ENCODE data around the gene CEMIP.
"Not testable (repeated sequence)": the region's sequence is repeated elsewhere in the genome, so short reads cannot be mapped to it uniquely, and the experiment has no call there.

CEMIP gene

DNA sequence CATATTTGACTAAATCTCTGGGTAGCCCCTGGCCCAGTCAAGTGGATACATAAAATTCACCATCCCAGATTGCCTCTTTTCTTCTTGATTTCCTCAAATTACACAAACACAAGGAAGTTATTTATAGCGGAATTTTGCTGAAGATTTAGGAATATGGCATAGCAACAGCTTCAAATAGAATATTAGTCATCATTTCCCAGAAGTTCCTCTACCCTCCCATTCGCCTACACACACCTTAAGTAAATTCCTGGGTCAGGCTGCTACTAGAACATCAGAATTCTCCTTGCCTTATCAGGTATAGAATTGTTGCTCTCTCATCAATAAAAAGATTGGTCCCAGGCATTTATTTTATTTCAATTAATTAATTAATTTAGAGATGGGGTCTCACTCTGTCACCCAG is 178.8 kb downstream of the CEMIP start:
- Histone ChIP-seq H3K36me3 (ENCODE audit: control insufficient read depth in 1 of 2, insufficient read depth in 2 of 2, low read length in 2 of 2) (peaks cover 0 to 8% of the 10 kb centered on the region in 2 donors), H3K4me3 (ENCODE audit: low read depth in 1 of 2, low read length in 2 of 2) (no peak overlapping the region), H3K9me3 (ENCODE audit: control insufficient read depth in 1 of 2, low read length in 2 of 2) (no peaks in the 10 kb centered on the region), H3K4me1 (ENCODE audit: control insufficient read depth in 1 of 2, insufficient read depth in 2 of 2, low read length in 2 of 2) (no peaks in the 10 kb centered on the region), H3K27me3 (ENCODE audit: low read depth, low read length) (no peaks in the 10 kb centered on the region), H3K27ac (ENCODE audit: low read length) (no peak overlapping the region)

DNA sequence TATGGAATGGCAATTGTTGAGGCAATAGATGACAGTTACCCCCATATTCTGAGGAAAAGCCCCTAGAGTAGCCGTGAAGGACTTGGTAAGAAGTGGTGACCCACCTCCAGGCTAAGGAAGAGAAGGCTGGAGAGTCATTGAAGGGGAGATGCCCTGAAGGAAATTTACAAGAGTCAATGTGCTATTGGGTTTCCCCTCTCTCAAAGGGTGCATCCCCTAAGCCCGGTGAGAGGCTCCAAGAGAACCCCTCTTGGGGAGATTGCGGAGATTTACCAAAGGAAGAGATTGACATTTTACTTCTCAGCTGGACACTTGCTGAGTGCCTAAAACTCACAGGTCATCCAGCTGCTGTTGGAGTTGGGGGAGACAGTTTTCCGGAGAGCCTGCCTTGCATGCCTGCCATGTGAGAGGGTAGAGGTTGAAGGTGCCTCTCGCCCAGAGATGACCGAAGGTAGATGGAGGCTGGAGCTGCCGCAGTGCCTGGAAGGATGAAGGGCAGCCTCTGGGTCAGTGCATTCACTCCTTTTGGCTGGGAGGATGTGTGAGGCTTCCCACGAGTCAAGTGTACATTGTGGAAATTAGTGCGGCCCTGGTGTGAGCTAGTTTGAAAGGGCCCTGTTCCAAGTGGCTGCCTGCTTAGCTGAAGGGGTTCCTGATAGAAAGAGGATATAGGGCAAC is 179.8 kb downstream of the CEMIP start:
- no peaks in the 10 kb centered on the region for H3K4me1 ChIP-seq (ENCODE audit: control insufficient read depth in 1 of 2, insufficient read depth in 2 of 2, low read length in 2 of 2)
- peaks cover 0 to 5% of the 10 kb centered on the region in 2 donors for H3K36me3 ChIP-seq (ENCODE audit: control insufficient read depth in 1 of 2, insufficient read depth in 2 of 2, low read length in 2 of 2)
- H3K9me3 ChIP-seq (ENCODE audit: control insufficient read depth in 1 of 2, low read length in 2 of 2) = no peaks in the 10 kb centered on the region
- H3K27ac ChIP-seq (ENCODE audit: low read length) = no peak overlapping the region
- no peak overlapping the region for H3K4me3 ChIP-seq (ENCODE audit: low read depth in 1 of 2, low read length in 2 of 2)
- no peaks in the 10 kb centered on the region for H3K27me3 ChIP-seq (ENCODE audit: low read depth, low read length)

DNA sequence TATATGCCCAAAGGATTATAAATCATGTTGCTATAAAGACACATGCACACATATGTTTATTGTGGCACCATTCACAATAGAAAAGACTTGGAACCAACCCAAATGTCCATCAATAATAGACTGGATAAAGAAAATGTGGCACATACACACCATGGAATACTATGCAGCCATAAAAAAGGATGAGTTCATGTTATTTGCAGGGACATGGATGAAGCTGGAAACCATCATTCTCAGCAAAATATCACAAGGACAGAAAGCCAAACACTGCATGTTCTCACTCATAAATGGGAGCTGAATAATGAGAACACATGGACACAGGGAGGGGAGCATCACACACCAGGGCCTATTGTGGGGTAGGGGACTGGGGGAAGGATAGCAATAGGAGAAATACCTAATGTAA is 186.3 kb downstream of the CEMIP start:
- H3K9me3 ChIP-seq (ENCODE audit: control insufficient read depth in 1 of 2, low read length in 2 of 2); H3K27ac ChIP-seq (ENCODE audit: low read length); H3K4me3 ChIP-seq (ENCODE audit: low read depth in 1 of 2, low read length in 2 of 2); H3K27me3 ChIP-seq (ENCODE audit: low read depth, low read length); H3K36me3 ChIP-seq (ENCODE audit: control insufficient read depth in 1 of 2, insufficient read depth in 2 of 2, low read length in 2 of 2): not testable (repeated sequence)
- peaks cover 0 to 16% of the 10 kb centered on the region in 2 donors for H3K4me1 ChIP-seq (ENCODE audit: control insufficient read depth in 1 of 2, insufficient read depth in 2 of 2, low read length in 2 of 2)

DNA sequence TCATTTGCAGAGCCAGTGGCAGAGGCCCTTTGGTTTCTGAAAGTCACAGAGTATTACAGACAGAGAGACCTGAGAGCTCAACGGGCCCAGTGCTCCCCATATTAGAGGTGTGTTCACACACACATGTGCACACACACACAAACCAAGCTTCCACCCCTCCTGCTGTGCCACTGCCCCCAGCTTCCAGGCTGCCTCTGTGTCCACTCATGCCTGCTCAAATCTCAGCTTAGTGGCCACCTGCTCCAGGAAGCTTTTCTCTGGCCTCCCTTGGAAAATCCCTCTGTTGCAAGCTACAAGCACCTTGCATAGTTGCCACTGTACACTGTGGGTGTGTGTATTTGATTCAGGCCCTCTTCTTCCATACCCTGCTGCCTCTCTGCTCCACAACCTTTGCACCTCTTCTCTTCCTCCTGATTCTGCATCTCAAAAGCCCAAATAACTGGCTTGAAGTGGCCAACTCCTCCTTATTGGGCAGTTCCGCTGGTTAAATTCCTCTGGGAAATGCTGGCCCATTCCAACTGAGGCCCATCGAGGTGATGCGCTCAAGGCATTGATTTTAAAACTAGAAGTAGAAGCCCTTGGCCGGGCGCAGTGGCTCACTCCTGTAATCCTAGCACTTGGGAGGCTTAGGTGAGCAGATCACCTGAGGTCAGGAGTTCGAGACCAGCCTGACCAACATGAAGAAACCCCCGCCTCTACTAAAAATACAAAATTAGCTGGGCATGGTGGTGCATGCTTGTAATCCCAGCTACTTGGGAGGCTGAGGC is 187.4 kb downstream of the CEMIP start:
- Histone ChIP-seq H3K27me3 (ENCODE audit: low read depth, low read length) (no peaks in the 10 kb centered on the region), H3K4me1 (ENCODE audit: control insufficient read depth in 1 of 2, insufficient read depth in 2 of 2, low read length in 2 of 2) (peaks cover 0 to 16% of the 10 kb centered on the region in 2 donors), H3K27ac (ENCODE audit: low read length) (no peak overlapping the region), H3K36me3 (ENCODE audit: control insufficient read depth in 1 of 2, insufficient read depth in 2 of 2, low read length in 2 of 2) (no peaks in the 10 kb centered on the region), H3K4me3 (ENCODE audit: low read depth in 1 of 2, low read length in 2 of 2) (no peak overlapping the region), H3K9me3 (ENCODE audit: control insufficient read depth in 1 of 2, low read length in 2 of 2) (no peaks in the 10 kb centered on the region)

DNA sequence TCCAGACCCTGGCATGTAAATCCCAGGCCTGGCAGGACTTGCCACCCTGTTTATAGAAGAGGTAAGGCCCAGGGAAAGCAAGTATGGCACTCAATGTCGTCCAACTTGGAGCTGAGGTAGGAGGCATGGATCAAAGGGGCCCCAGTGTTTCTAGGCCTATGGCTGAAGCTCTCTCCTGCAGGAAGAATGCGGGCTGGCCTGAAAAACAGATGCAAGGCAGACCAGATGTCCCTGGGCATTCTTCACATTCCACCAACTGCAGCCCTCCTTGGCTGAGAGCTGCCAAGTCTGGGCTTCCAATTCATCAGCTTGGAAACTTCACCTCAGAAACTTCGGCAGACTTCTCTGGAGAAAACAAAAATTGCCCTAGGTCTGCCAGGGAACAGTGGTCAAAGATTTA is 188.3 kb downstream of the CEMIP start:
- H3K9me3 ChIP-seq (ENCODE audit: control insufficient read depth in 1 of 2, low read length in 2 of 2) = no peaks in the 10 kb centered on the region
- peaks cover 0 to 16% of the 10 kb centered on the region in 2 donors for H3K4me1 ChIP-seq (ENCODE audit: control insufficient read depth in 1 of 2, insufficient read depth in 2 of 2, low read length in 2 of 2)
- H3K27me3 ChIP-seq (ENCODE audit: low read depth, low read length) = no peaks in the 10 kb centered on the region
- peaks cover 0 to 7% of the 10 kb centered on the region in 2 donors for H3K36me3 ChIP-seq (ENCODE audit: control insufficient read depth in 1 of 2, insufficient read depth in 2 of 2, low read length in 2 of 2)
- H3K27ac ChIP-seq (ENCODE audit: low read length) = no peak overlapping the region
- H3K4me3 ChIP-seq (ENCODE audit: low read depth in 1 of 2, low read length in 2 of 2) = no peak overlapping the region

DNA sequence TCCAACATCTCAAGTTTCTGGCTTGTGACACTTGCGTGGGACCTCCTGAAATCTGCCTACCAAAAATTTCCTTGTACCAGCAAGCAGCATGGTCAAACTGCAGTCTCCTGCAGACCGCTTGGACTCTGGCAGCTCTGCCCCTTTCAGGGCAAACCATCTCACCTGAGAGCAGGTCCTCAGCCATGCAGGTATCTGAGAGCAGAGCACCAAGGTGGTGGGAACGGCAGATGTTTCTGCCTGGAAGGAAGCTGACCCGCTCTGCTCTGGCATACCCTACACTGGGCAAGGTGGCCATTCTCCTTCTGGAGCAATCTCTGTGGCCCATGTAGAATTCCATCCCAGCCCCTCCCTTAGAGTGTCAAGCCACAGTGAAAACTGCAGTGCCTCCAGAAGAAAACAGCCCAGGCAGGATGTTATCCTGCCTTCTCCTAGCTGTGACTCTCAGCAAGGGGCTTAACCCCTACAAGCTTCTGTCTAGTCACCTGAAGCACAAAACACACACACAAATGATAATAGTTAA is 188.9 kb downstream of the CEMIP start:
- Histone ChIP-seq H3K27me3 (ENCODE audit: low read depth, low read length) (no peaks in the 10 kb centered on the region), H3K4me1 (ENCODE audit: control insufficient read depth in 1 of 2, insufficient read depth in 2 of 2, low read length in 2 of 2) (peaks cover 0 to 16% of the 10 kb centered on the region in 2 donors), H3K4me3 (ENCODE audit: low read depth in 1 of 2, low read length in 2 of 2) (no peak overlapping the region), H3K36me3 (ENCODE audit: control insufficient read depth in 1 of 2, insufficient read depth in 2 of 2, low read length in 2 of 2) (peaks cover 0 to 7% of the 10 kb centered on the region in 2 donors), H3K27ac (ENCODE audit: low read length) (no peak overlapping the region), H3K9me3 (ENCODE audit: control insufficient read depth in 1 of 2, low read length in 2 of 2) (no peaks in the 10 kb centered on the region)

DNA sequence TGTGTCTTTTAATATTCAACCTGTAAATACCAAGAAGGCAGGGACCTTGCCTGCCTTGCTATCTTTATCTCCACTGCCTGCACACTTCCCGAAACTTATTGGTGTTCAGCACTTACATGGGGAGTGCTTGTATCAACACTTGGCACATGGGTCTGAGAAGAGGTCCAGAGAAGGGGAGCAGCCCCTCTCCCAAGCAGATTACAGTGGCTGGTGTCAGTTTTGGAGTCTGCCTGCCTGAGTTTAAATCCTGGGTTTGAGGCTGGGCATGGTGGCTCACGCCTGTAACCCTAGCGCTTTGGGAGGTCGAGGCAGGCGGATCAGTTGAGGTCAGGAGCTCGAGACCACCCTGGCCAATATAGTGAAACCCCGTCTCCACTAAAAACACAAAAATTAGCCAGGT is 190.1 kb downstream of the CEMIP start:
- H3K36me3 ChIP-seq (ENCODE audit: control insufficient read depth in 1 of 2, insufficient read depth in 2 of 2, low read length in 2 of 2) = peaks cover 0 to 12% of the 10 kb centered on the region in 2 donors
- H3K27ac ChIP-seq (ENCODE audit: low read length) = no peak overlapping the region
- no peaks in the 10 kb centered on the region for H3K27me3 ChIP-seq (ENCODE audit: low read depth, low read length)
- H3K9me3 ChIP-seq (ENCODE audit: control insufficient read depth in 1 of 2, low read length in 2 of 2) = no peaks in the 10 kb centered on the region
- H3K4me3 ChIP-seq (ENCODE audit: low read depth in 1 of 2, low read length in 2 of 2) = no peak overlapping the region
- H3K4me1 ChIP-seq (ENCODE audit: control insufficient read depth in 1 of 2, insufficient read depth in 2 of 2, low read length in 2 of 2) = peaks cover 0 to 21% of the 10 kb centered on the region in 2 donors

DNA sequence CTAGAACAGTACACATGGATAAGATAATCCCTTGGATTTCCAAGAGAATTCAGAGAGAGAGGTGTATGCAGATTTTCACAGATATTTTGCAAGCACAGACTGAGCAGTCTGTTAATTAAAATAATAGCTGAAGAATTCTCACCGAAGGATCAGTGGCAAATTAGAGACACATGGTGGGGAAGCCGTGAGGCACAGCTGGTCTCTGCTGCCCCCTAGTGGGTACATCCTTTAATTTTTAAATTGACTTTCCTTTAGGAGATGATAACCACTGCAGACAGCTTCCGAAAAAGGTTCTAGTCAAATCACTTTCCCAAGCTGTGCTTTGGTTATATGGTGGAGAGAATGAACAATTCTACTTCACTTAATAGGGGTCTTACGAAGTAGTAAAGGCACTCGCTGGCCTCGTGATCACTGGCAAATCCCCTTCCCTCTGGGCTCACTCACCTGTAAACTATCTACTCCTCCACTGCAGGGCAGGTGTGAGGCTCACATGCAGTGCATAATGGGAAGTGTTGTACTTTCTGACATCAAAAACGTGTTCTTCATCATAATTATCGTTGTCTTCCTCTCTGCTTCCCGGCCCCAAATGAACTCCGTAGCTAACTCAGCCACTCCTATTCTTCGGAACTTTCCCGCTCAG is 191.0 kb downstream of the CEMIP start:
- Histone ChIP-seq H3K9me3 (ENCODE audit: control insufficient read depth in 1 of 2, low read length in 2 of 2) (no peaks in the 10 kb centered on the region), H3K36me3 (ENCODE audit: control insufficient read depth in 1 of 2, insufficient read depth in 2 of 2, low read length in 2 of 2) (peaks cover 0 to 12% of the 10 kb centered on the region in 2 donors)

DNA sequence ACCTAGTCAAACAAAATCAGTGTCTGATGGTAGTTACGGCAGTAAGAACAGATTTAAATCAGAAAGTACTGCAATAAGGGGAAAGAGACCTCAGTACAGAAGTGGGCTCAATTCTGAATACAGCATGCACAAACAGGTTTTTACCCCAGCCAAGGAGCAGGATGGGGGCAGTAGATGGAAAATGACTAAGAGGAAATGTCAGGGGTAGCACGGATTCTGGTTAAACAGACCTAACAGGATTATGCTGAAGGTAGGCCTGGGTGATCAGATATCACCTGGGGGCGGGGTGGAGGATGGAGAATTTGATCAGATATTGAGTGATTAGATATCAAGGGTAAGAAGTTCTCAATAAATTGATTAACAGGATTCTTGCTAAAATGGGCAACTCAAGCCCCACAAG is 191.5 kb downstream of the CEMIP start:
- Histone ChIP-seq H3K36me3 (ENCODE audit: control insufficient read depth in 1 of 2, insufficient read depth in 2 of 2, low read length in 2 of 2) (peaks cover 0 to 12% of the 10 kb centered on the region in 2 donors), H3K4me1 (ENCODE audit: control insufficient read depth in 1 of 2, insufficient read depth in 2 of 2, low read length in 2 of 2) (peaks cover 0 to 21% of the 10 kb centered on the region in 2 donors), H3K4me3 (ENCODE audit: low read depth in 1 of 2, low read length in 2 of 2) (no peak overlapping the region), H3K9me3 (ENCODE audit: control insufficient read depth in 1 of 2, low read length in 2 of 2) (no peaks in the 10 kb centered on the region), H3K27me3 (ENCODE audit: low read depth, low read length) (no peaks in the 10 kb centered on the region), H3K27ac (ENCODE audit: low read length) (no peak overlapping the region)

More for the DNA sequence above, 191.0 kb downstream of the CEMIP start:
- Histone ChIP-seq H3K27me3 (ENCODE audit: low read depth, low read length) (no peaks in the 10 kb centered on the region), H3K27ac (ENCODE audit: low read length) (no peak overlapping the region), H3K4me3 (ENCODE audit: low read depth in 1 of 2, low read length in 2 of 2) (no peak overlapping the region), H3K4me1 (ENCODE audit: control insufficient read depth in 1 of 2, insufficient read depth in 2 of 2, low read length in 2 of 2) (peaks cover 0 to 21% of the 10 kb centered on the region in 2 donors)

DNA sequence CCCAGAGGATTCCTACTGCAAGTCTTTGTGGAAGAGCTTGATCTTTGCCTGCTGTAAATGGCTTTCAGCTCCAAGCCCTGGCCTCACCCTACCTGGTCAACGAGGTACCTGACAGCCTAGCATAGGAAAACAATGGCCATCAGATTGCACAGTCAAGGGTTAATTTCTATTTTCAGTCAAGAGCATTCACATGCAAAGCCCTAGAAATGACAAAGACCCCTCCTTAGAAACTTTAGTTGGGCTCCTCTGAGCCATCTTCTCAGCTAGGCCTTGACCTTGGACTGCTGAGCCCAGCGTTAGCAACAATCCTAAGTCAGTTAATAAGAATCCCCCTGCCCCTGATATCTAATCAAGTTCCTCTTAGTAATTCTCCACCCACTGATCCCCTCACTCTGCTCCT is 192.0 kb downstream of the CEMIP start:
- H3K9me3 ChIP-seq (ENCODE audit: control insufficient read depth in 1 of 2, low read length in 2 of 2) = no peaks in the 10 kb centered on the region
- H3K27me3 ChIP-seq (ENCODE audit: low read depth, low read length) = no peaks in the 10 kb centered on the region
- H3K36me3 ChIP-seq (ENCODE audit: control insufficient read depth in 1 of 2, insufficient read depth in 2 of 2, low read length in 2 of 2) = peaks cover 0 to 12% of the 10 kb centered on the region in 2 donors
- no peak overlapping the region for H3K27ac ChIP-seq (ENCODE audit: low read length)
- H3K4me1 ChIP-seq (ENCODE audit: control insufficient read depth in 1 of 2, insufficient read depth in 2 of 2, low read length in 2 of 2) = peaks cover 0 to 21% of the 10 kb centered on the region in 2 donors
- H3K4me3 ChIP-seq (ENCODE audit: low read depth in 1 of 2, low read length in 2 of 2) = no peak overlapping the region

DNA sequence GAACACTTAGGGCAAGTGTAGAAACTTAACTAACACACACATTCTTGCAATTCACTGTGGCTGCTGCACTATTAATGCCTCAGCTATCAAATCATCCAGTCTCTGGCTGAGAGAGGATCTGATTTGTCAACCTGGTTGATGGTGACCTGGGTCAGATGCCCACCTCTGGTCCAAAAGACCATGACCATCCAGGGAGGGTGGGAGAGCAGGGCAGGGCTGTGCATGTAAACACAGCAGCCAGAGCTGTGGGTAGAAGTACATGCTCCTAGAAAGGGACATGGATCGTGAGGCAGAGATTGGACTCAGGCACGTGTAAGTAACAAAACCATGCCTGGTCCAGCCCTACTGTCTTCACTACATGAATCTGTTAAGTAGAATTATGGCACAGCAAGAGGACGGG is 193.1 kb downstream of the CEMIP start:
- no peak overlapping the region for H3K27ac ChIP-seq (ENCODE audit: low read length)
- H3K4me3 ChIP-seq (ENCODE audit: low read depth in 1 of 2, low read length in 2 of 2) = no peak overlapping the region
- no peaks in the 10 kb centered on the region for H3K27me3 ChIP-seq (ENCODE audit: low read depth, low read length)
- H3K4me1 ChIP-seq (ENCODE audit: control insufficient read depth in 1 of 2, insufficient read depth in 2 of 2, low read length in 2 of 2) = peaks cover 0 to 17% of the 10 kb centered on the region in 2 donors
- H3K9me3 ChIP-seq (ENCODE audit: control insufficient read depth in 1 of 2, low read length in 2 of 2) = no peaks in the 10 kb centered on the region
- peaks cover 0 to 12% of the 10 kb centered on the region in 2 donors for H3K36me3 ChIP-seq (ENCODE audit: control insufficient read depth in 1 of 2, insufficient read depth in 2 of 2, low read length in 2 of 2)
